Hematopoietic multipotent progenitor cell (in vitro differentiated cells): ENCODE measurements around the gene EDIL3. TPM values are rescaled to one million over a fixed set of nuclear protein-coding genes. Genes with fewer than 3 reads are reported as not detected.
A peak's percentile ranks its signal among the peaks of the same experiment; 100 is the strongest.

ENCODE experiments used
- DNase-seq, 3 donors: peaks; one replicate each; pipeline ENCODE4 v3.0.0-alpha.2; 2011 to 2015; ENCODE audit warnings: low read depth in 2 of 3, low spot score in 2 of 3
- total RNA-seq: library from RNA; depleted of rRNA; stranded (reverse); fragments of >200 nt; gene quantifications from one replicate; pipeline ENCODE4 v1.2.3, GENCODE V29; 2012

Gene EDIL3
- total RNA-seq, 1 donor = under 0.01 TPM

- DNase-seq = no peak
Measured at GRCh38 chr5:84265739-84266550, 118.7 kb downstream of the EDIL3 start.

- DNase-seq = no peak
Measured at GRCh38 chr5:84265130-84265529, 119.5 kb downstream of the EDIL3 start.

- DNase-seq = no peak
Measured at GRCh38 chr5:84260939-84261338, 123.7 kb downstream of the EDIL3 start.

- no peak for DNase-seq
Measured at GRCh38 chr5:84260140-84260539, 124.5 kb downstream of the EDIL3 start.

DNA sequence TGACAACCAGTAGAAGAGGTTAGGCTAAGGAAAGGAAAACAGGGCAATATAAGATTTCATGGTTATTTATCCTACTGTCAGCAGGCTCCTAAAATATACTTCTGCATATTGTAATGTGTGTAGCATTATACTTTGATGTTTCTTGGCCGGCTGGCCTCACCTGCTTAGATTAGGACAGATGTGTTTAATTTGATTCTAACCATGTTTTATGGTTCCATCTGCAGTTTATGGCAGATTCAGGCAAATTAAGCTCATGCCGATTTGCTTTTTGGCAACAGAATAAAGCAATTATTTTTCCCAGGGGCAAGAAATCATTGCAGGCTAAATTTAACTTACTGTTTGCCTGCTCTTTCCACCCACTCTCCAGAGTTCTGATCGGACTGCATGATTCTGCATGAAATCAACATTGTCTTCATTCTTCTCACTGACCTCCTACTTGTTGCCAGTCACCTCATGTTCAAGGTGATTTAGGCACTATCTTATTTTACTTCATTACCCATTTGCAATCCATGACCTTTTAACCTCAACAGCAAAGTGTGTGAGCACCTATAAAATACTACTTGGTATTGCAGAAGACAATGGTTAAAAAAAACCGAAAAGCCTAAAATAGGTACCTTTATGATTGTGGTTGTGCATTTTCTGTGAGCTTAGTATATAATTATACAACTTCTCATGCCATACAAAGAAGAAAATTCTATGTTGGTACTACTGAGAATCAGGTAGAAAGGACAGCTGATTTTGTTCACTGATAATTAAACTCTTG lies 125.2 kb downstream of the EDIL3 start:
- no peak for DNase-seq

DNA sequence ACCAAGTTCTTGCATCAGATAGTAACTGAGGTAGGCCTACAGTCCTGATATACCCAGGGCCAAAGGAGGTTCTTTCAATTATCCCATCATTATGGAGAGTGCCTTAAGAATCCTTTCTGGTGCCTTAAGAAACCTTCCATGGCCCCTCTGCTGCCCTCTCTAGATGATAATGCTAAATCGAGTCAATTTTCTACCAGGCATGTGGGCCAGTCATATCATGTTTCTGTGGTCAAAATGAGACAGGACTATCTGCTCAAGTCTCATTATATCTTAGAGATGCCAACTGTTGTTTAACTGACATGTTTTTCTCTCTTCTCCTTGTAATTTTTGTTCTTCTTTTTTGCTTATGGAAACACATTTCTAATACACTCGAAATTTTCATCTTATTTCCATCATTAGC lies 127.6 kb downstream of the EDIL3 start:
- DNase-seq = no peak

- DNase-seq = peak in 2 of 3 donors; percentile 13 to 44
Measured at GRCh38 chr5:84255315-84255714, 129.4 kb downstream of the EDIL3 start.

GRCh38 chr5:84253946-84254345 lies 130.7 kb downstream of the EDIL3 start:
- no peak for DNase-seq

DNA sequence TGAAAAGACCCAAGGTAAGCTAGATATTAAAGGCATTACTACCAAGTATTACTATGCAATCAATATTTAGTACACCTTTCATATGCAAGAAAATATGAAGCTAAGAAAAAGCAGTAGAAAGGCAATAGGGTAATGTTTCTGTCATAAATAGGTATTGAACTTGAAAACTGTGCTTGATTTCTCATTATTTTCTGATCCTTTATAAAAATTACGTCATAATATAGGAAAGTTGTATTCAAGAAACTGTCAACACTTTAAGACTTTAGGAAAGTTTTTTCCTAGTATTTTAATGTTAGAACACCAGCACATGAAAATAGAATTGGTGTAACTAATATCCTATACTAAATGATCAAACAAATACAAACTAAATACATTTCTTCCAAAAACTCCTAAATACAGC lies 133.2 kb downstream of the EDIL3 start:
- DNase-seq = no peak

GRCh38 chr5:84249918-84250630 lies 134.6 kb downstream of the EDIL3 start:
- no peak for DNase-seq

GRCh38 chr5:84248013-84248412 lies 136.7 kb downstream of the EDIL3 start:
- no peak for DNase-seq

- no peak for DNase-seq
Measured at GRCh38 chr5:84242286-84242685, 142.4 kb downstream of the EDIL3 start.

- no peak for DNase-seq
Measured at GRCh38 chr5:84239494-84239893, 145.2 kb downstream of the EDIL3 start.

GRCh38 chr5:84237126-84237525 lies 147.6 kb downstream of the EDIL3 start:
- DNase-seq = no peak

DNA sequence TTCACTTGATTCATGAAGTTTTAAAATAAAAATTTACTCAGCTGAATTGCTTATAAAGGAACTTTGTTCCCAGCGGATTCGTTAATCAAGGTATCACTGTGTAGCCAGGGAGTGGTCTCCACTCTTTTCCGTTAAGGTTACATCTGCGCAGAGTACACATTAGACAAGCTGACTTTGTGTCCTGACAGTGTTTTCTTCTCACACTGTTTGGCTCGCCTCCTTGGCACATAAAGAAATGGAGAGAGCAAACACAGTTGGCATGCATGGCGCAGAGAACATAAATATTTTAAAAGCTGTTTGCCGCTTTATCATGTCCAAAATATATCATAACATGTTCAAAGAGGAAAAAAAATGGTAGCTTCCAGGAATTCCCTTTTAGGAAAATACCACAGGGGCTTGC lies 153.2 kb downstream of the EDIL3 start:
- DNase-seq = no peak

DNA sequence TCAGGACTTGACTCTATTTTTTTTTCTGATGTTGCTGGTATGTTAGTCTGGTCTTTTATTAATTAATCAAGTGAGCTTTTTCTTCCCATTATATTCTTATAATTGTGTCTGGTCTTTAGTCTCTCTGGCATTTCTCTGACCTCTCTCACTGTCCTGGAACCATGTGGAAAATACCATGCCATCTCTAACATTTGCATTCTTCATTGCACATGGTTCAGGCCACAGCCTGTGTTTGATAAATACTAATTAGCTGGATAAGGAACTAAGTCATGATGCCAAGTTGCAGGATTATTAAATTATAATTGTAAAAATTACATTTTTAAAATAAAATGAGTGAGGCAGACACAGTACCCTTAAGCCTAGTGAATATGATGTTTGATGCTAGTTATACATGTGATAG lies 155.6 kb downstream of the EDIL3 start:
- DNase-seq = no peak

- no peak for DNase-seq
Measured at GRCh38 chr5:84228266-84228665, 156.4 kb downstream of the EDIL3 start.

GRCh38 chr5:84227236-84227635 lies 157.4 kb downstream of the EDIL3 start:
- DNase-seq = no peak

DNA sequence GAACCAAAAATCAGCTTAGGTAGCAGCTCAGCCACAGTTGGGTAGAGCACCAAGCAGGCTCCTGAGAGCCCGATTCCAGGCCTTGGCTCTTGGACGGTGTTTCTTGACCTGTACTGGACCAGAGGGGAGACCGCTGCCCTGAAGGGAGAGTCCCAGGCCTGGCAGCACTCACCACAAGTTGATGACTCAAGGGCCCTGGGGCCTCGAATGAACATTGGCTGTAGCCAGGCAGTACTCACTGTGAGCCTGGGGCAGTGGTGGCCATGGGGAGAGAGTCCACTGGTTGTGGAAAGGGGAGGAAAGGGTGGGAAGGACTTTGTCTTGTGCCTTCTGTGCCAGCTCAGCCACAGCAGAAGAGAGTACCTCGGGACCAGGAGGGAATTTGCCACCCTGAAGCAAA lies 166.1 kb downstream of the EDIL3 start:
- no peak for DNase-seq

GRCh38 chr5:84215521-84215920 lies 169.2 kb downstream of the EDIL3 start:
- no peak for DNase-seq

GRCh38 chr5:84213861-84214260 lies 170.8 kb downstream of the EDIL3 start:
- DNase-seq = no peak
